ENCODE data around the gene TRPM2. TPM values are rescaled to one million over a fixed set of nuclear protein-coding genes. Genes with fewer than 3 reads are reported as not detected.

Gene TRPM2
- total RNA-seq, 1 donor from 2014 or later = 2.8 TPM

- TF ChIP-seq, protein P1, sequence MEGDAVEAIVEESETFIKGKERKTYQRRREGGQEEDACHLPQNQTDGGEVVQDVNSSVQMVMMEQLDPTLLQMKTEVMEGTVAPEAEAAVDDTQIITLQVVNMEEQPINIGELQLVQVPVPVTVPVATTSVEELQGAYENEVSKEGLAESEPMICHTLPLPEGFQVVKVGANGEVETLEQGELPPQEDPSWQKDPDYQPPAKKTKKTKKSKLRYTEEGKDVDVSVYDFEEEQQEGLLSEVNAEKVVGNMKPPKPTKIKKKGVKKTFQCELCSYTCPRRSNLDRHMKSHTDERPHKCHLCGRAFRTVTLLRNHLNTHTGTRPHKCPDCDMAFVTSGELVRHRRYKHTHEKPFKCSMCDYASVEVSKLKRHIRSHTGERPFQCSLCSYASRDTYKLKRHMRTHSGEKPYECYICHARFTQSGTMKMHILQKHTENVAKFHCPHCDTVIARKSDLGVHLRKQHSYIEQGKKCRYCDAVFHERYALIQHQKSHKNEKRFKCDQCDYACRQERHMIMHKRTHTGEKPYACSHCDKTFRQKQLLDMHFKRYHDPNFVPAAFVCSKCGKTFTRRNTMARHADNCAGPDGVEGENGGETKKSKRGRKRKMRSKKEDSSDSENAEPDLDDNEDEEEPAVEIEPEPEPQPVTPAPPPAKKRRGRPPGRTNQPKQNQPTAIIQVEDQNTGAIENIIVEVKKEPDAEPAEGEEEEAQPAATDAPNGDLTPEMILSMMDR (IDR thresholded peaks at IDR 0.05; ENCODE audit: insufficient read depth, low read length, poor library complexity, severe bottlenecking) = no peak
Observed at GRCh38 chr21:44366586-44367211, 13.3 kb downstream of the TRPM2 start.

DNA sequence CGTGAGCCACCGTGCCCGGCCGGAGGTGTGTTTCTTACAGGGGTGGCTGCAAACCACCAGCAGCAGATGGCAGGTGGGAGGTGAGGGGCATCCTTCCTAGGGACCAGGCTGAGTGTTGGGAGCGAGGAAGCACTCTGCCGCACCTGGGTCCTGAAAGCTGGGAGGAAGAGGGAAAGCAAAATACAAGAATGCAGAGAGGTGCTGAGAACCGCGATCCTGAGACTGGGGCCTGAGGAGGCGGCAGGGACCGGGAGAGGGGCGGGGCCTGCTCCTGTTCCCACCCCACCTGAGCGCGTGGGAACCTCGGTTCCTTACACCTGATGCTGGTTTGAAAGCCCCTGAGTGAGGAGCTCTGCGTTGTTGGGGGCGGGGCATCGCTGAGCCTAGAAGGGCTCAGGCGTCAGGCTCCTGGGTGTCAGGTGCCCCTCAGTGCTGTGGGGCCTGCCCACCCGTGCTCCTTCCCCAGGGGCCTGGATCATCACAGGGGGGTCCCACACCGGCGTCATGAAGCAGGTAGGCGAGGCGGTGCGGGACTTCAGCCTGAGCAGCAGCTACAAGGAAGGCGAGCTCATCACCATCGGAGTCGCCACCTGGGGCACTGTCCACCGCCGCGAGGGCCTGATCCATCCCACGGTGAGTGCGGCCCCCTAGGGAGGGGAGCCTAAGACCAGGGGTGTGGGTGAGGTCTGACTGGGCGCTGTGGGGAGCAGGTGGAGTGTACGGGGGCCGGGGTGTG, 15.5 kb downstream of the TRPM2 start:
- TF ChIP-seq, protein P1 (IDR thresholded peaks at IDR 0.05; ENCODE audit: insufficient read depth, low read length, poor library complexity, severe bottlenecking) = peak; percentile 4
- Histone ChIP-seq H3K36me3 (ENCODE audit: control insufficient read depth, insufficient read depth, low read length) (no peaks in the 10 kb centered on the region), H3K27me3 (ENCODE audit: control insufficient read depth, insufficient read depth, low read length) (peaks cover 26% of the 10 kb centered on the region), H3K4me3 (ENCODE audit: low read depth, low read length) (no peak overlapping the region)
- DNase-seq (ENCODE audit: low read depth) = no peak

More at GRCh38 chr21:44366586-44367211, 13.3 kb downstream of the TRPM2 start:
- no peak for DNase-seq (ENCODE audit: low read depth)
- Histone ChIP-seq H3K27me3 (ENCODE audit: control insufficient read depth, insufficient read depth, low read length) (peaks cover 26% of the 10 kb centered on the region), H3K36me3 (ENCODE audit: control insufficient read depth, insufficient read depth, low read length) (no peaks in the 10 kb centered on the region), H3K4me3 (ENCODE audit: low read depth, low read length) (no peak overlapping the region)

GRCh38 chr21:44370027-44370735, 16.8 kb downstream of the TRPM2 start:
- DNase-seq (ENCODE audit: low read depth) = peak; percentile 50
- H3K36me3 ChIP-seq (ENCODE audit: control insufficient read depth, insufficient read depth, low read length) = no peaks in the 10 kb centered on the region
- H3K4me3 ChIP-seq (ENCODE audit: low read depth, low read length) = no peak overlapping the region
- H3K27me3 ChIP-seq (ENCODE audit: control insufficient read depth, insufficient read depth, low read length) = peaks cover 26% of the 10 kb centered on the region
- TF ChIP-seq, protein P1 (IDR thresholded peaks at IDR 0.05; ENCODE audit: insufficient read depth, low read length, poor library complexity, severe bottlenecking) = no peak

DNA sequence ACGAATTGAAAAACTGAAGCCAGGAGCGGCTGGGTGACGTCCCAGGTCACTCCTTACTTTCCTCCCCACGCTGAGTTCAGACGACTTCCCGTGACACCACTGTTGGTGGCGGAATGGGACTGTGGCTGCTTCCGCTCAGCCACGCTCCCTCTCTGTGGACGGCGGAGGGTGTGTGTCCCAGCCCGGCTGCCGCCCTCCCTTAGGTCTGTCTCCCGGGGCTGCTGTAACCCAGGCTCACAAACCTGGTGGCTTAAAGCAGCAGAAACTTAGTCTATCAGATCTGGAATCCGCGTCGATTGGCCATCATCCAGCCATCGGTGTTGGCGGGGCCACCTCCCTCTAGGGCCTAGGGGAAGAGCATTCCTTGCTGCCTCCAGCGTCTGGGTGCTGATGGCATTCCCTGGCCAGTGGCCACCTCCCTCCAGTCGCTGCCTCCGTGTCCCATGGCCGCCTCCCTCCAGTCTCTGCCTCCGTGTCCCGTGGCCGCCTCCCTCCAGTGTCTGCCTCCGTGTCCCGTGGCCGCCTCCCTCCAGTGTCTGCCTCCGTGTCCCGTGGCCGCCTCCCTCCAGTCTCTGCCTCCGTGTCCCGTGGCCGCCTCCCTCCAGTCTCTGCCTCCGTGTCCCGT, 17.5 kb downstream of the TRPM2 start:
- no peaks in the 10 kb centered on the region for H3K36me3 ChIP-seq (ENCODE audit: control insufficient read depth, insufficient read depth, low read length)
- DNase-seq (ENCODE audit: low read depth) = no peak
- TF ChIP-seq, protein P1 (IDR thresholded peaks at IDR 0.05; ENCODE audit: insufficient read depth, low read length, poor library complexity, severe bottlenecking) = no peak
- H3K4me3 ChIP-seq (ENCODE audit: low read depth, low read length) = no peak overlapping the region
- peaks cover 26% of the 10 kb centered on the region for H3K27me3 ChIP-seq (ENCODE audit: control insufficient read depth, insufficient read depth, low read length)

DNA sequence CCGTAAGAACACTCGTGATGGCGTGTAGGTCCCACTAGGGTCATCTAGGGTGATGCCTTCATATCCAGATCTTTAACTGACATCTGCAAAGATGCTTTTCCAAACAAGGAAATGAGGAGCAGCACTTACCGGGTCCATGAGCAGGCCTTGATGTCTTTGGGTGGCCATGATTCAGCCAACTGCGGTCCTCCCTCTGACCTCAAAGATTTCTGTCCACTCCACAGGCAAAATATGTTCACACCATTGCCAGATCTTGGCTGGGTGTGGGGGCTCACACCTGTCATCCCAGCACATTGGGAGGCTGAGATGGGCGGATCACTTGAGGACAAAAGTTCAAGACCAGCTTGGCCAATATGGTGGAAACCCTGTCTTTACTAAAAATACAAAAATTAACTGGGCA, 18.2 kb downstream of the TRPM2 start:
- TF ChIP-seq, protein P1 (IDR thresholded peaks at IDR 0.05; ENCODE audit: insufficient read depth, low read length, poor library complexity, severe bottlenecking) = no peak

More for the DNA sequence above, 18.2 kb downstream of the TRPM2 start:
- no peak for DNase-seq (ENCODE audit: low read depth)
- no peaks in the 10 kb centered on the region for H3K36me3 ChIP-seq (ENCODE audit: control insufficient read depth, insufficient read depth, low read length)
- H3K27me3 ChIP-seq (ENCODE audit: control insufficient read depth, insufficient read depth, low read length) = peaks cover 26% of the 10 kb centered on the region
- H3K4me3 ChIP-seq (ENCODE audit: low read depth, low read length) = no peak overlapping the region

Data from kidney epithelial cell (primary cell).